ENCODE measurements around the gene PPFIBP2.
"Not testable (repeated sequence)": the region's sequence is repeated elsewhere in the genome, so short reads cannot be mapped to it uniquely, and the experiment has no call there.

The PPFIBP2 gene

DNA sequence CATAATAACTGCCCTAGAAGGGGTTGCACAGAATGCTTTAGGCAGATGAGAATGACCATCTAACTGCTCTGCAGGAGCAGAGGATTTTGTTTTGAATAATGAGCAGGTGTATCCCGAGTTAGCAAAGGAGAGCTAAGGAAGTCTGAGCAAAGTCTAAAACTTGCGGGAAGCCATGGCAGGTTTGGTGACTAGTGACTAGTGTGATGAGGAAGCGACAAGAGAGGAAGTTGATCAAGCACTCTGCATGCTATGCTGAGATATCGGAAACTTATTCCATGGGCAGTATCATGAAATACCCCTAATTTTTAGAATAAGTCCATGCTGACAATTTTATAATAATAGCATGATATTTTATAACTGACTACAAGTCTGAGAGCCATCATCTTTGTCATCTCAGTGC is 15.6 kb upstream of the PPFIBP2 start:
- DNase-seq (ENCODE audit: low read depth in 4 of 4, low spot score in 1 of 4) = no peak

GRCh38 chr11:7499081-7499480 is 14.7 kb upstream of the PPFIBP2 start:
- DNase-seq (ENCODE audit: low read depth in 4 of 4, low spot score in 1 of 4) = no peak

DNA sequence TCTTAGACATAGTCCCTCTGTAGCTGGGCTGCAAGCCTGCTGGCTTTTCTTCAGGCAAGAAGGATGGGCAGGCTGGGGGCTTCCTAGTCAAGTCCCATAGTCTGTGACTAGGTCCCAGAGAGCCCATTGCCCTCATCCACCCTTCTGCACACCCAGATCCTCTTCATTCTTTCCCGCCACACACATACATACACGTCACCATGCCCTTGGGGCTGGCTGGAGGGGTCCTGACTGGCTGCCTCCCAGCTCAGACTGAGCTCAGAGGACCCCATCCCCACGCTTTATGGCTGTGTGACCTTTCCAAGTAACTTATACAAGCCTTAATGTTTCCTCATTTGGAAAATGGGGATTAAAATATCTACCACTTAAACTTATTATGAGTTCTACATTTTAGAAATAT is 13.5 kb upstream of the PPFIBP2 start:
- no peak for DNase-seq (ENCODE audit: low read depth in 4 of 4, low spot score in 1 of 4)

- no peak for DNase-seq (ENCODE audit: low read depth in 4 of 4, low spot score in 1 of 4)
These were observed 12.5 kb upstream of the PPFIBP2 start for GRCh38 chr11:7501251-7501650.

- no peak for DNase-seq (ENCODE audit: low read depth in 4 of 4, low spot score in 1 of 4)
These were observed 11.9 kb upstream of the PPFIBP2 start for GRCh38 chr11:7501894-7502293.

DNA sequence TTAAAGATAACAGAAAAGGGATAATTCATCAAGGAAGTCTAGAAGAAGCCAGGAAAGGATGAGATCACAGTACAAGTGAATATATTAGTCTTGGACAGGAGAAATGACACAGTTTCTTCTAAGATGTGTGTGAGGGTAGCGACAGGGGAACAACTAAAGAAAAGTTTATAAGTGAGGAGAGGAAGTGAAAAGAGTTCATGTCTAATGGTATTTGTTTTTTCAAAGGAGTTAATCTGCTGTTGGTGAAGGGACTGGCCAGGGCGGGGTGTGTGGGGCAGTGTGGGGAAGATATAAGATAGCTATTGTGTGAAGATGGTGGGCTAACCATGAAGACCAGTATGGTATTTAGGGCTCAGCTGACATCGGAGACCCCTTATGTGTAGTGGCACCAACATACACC is 7.6 kb upstream of the PPFIBP2 start:
- no peak for DNase-seq (ENCODE audit: low read depth in 4 of 4, low spot score in 1 of 4)

DNA sequence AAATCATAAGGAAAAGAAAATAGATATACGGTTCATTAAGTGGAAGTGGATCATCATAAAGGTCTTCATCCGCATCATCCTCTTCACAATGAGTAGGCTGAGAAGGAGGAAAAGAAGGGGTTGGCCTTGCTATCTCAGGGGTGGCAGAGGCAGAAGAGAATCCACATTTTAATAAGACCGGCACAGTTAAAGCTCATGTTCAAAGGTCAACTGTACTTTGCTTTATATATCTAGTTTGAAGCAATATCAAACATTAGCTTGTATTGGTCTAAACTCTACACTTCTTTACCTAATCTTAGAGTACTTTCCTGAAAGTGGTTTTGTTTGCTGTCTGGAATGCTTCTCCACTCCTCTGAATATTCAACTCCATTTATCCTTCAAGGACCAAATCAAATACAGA is 5.7 kb upstream of the PPFIBP2 start:
- DNase-seq (ENCODE audit: low read depth in 4 of 4, low spot score in 1 of 4) = no peak

GRCh38 chr11:7509966-7510365 is 3.8 kb upstream of the PPFIBP2 start:
- no peak for DNase-seq (ENCODE audit: low read depth in 4 of 4, low spot score in 1 of 4)

DNA sequence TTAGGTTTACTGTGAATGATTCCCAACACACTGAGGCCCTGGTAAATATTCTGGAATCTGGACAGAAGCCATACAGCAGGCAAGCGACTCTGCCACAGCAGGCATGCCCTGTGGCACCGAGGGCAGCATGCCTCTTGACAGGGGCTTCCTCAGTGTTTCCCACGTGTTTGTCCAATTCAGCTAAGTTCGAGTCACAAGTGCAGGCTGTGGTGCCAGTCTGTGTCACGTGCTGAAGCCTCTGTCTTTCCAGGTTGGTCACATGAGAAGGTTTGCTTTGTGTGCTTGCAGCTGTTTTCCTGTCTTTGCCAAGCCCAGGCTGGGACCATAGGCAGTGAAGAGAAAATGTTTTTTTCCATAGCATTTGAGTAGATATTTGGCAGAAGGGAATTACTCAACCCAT is 2.4 kb upstream of the PPFIBP2 start:
- no peak for DNase-seq (ENCODE audit: low read depth in 4 of 4, low spot score in 1 of 4)

GRCh38 chr11:7512525-7513233 is 1.1 kb upstream of the PPFIBP2 start:
- no peak for DNase-seq (ENCODE audit: low read depth in 4 of 4, low spot score in 1 of 4)

DNA sequence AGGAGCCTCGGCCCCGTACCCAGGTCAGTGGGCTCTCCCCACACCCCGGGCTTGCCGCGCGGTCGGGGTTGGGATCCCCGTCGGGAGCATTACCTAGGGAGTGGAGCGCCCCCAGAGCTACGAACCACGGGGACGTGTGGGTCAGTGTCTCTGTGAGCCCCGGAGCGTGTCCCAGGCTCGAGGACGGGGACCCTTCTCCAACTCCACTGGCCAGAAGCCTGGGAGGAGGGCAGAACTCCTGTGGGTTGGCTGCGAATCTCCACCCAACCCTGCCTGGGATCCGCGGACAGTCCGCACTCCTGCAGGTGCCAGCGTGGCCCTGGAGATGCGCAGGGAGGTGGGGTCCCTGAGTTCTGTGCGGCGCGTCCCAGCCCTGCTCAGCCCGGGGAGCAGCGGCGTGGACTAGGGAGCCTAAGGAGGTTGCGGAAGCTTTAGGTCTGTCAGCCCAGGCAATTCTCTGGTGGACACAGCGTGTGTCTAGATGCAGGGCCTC is 346 bp downstream of the PPFIBP2 start:
- DNase-seq (ENCODE audit: low read depth in 4 of 4, low spot score in 1 of 4) = peak in 1 of 4 experiments; percentile 28

DNA sequence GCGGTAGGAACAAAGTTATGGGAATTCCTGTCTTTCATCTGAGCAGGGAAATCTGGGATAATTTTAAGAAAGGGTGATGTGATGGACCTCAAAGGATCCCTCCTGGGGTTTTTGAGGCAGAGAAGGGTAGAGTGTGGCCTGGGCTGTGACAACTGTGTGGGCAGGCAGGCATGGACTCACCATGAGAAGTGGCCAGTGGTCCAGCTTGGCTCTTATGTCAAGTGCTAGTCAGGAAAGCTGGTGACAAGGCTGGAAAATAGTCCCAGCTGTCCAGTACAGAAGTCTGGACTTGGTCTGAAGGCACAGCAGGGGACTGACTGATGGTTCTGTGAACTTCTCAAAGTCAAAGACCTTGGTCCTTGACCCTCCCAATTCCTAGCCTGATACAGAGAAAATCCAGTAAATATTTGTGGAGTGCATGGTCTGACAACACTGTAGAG is 1.7 kb downstream of the PPFIBP2 start:
- no peak for DNase-seq (ENCODE audit: low read depth in 4 of 4, low spot score in 1 of 4)

DNA sequence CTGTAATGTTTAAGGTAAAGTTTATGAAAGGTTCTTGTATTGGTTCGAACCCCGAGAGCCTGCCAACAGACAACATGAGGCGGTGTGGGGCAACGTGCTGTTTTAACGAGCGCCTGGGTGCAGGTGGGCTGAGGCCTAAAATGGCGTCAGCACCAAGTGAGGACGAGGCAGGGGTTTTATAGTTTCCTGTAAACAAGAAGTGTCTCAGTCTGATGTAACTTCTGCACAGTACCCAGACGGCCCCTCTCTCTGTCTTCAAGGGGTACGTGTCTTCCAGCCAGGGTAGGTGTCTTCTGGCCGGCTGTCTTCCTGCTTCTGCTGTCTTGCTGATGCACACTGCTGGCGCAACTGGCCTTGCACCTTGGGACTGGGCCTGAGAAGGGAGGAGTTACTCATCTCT is 2.7 kb downstream of the PPFIBP2 start:
- no peak for DNase-seq (ENCODE audit: low read depth in 4 of 4, low spot score in 1 of 4)

- DNase-seq (ENCODE audit: low read depth in 4 of 4, low spot score in 1 of 4) = not testable (repeated sequence)
These were observed 3.9 kb downstream of the PPFIBP2 start for GRCh38 chr11:7517743-7518142.

GRCh38 chr11:7518811-7519562 is 5.2 kb downstream of the PPFIBP2 start:
- no peak for DNase-seq (ENCODE audit: low read depth in 4 of 4, low spot score in 1 of 4)

DNA sequence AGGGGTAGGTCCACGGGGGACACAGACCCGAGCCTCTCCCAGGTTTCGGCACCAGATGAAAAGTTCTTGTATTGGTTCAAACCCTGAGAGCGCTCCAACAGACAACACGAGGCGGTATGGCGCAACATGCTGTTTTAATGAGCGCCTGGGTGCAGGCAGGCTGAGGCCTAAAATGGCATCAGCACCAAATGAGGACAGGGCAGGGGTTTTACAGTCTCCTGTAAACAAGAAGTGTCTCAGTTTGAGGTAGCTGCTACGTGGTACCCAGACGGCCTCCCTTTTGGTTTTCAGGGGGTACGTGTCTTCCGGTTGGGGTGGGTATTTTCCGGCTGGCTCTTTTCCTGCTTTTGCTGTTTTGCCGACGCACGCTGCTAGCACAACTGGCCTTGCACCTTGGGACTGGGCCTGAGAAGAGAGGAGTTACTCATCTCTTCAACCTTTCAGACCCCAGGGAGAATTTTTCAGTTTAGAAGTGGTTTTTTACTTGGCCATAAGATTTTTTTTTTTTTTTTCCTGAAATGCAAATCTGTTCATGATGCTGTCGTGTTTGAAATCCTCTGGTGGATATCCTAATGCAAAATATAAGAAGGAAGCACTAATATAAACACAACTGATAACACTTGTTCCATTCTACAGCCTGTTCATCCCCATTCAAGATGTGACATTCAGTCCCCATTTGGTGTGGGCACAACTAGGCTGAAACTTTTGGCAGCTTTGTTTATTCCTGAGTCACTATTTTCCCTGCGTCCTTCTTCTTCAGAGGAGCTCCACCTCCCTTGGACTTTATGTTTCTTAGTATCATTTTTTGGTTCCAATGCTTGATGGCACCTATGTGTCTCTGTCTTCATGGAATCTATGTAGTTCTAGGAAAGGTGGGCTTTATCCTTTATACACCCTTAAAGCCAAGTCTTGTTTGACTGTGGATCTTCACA is 6.5 kb downstream of the PPFIBP2 start:
- DNase-seq (ENCODE audit: low read depth in 4 of 4, low spot score in 1 of 4) = no peak

- DNase-seq (ENCODE audit: low read depth in 4 of 4, low spot score in 1 of 4) = no peak
These were observed 7.2 kb downstream of the PPFIBP2 start for GRCh38 chr11:7520981-7521487.

GRCh38 chr11:7522121-7522520 is 8.3 kb downstream of the PPFIBP2 start:
- no peak for DNase-seq (ENCODE audit: low read depth in 4 of 4, low spot score in 1 of 4)

DNA sequence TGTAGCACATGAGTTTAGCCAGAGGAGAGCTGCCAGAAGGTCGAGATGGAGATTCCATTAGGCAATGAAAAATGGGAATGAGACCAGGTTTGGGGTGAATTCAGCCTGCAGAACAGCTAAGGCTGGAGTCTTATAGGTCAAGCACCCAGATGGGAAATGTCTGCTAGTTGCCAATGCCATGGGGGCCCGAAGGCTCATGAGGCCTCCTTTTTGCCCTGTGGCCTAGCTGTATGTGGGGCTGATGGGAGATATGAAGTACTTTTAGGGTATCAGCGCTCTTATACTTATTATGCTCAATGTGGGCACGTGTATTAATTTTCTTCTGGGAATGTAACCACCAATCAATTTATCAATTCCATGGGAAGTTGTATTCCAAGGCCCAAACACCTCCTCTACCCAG is 8.7 kb downstream of the PPFIBP2 start:
- DNase-seq (ENCODE audit: low read depth in 4 of 4, low spot score in 1 of 4) = no peak

DNA sequence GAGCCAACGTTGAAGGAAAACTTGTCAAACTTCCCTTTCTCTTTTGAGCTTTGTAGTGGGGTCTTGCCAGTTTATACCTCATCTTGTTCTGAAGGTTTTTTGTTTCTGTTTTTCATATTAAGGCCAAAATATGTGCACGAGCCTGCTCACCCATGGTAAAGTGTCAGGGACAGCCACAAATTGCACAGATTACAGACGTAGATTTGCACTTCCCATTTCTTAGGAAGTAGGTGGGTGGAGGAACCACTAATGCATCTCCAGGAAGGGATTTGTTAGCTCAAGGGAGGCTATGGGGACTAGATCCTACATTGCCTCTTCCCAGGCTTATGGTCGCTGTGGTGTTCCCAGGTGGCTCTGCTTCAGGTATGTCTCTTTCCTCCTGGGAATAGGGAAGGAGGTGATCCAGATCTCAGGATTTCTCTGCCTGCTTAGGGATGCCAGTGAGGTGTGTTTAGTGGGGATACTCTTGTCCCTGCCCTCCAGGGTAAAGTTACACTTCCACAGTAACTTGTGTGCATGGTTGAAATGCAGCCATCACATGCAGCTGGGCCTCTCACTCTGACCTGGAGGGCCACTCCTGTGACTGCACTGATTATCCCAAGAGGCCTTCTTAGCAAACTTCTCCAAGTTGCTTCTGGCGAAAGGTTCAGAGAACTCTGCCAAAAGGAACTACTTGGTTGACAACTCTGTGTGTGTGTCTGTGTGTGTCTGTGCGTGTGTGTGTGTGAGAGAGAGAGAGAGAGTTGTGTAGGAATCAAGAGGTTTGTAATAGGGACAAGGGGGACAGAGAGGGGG is 9.8 kb downstream of the PPFIBP2 start:
- DNase-seq (ENCODE audit: low read depth in 4 of 4, low spot score in 1 of 4) = no peak
